DMS53 treated with DMSO at 0.1 percent for 48 hours (cell line): ENCODE results near the gene CHRNG.

Experiments
- DNase-seq: peaks from one replicate; lab custom pipeline; 2025; ENCODE audit not compliant: unreplicated experiment; lab: John Stamatoyannopoulos, UW

The CHRNG gene

GRCh38 chr2:232504438-232504837, 35.1 kb upstream of the CHRNG start:
- peak; percentile 5 for DNase-seq

GRCh38 chr2:232505856-232506255, 33.6 kb upstream of the CHRNG start:
- DNase-seq = no peak

- no peak for DNase-seq
These were observed 32.8 kb upstream of the CHRNG start for GRCh38 chr2:232506709-232507108.

GRCh38 chr2:232508251-232508650, 31.2 kb upstream of the CHRNG start:
- DNase-seq = no peak

GRCh38 chr2:232511336-232511890, 28.1 kb upstream of the CHRNG start:
- DNase-seq = no peak

GRCh38 chr2:232512602-232513001, 26.9 kb upstream of the CHRNG start:
- DNase-seq = no peak

- DNase-seq = no peak
These were observed 26.1 kb upstream of the CHRNG start for GRCh38 chr2:232513353-232513752.

- no peak for DNase-seq
These were observed 23.9 kb upstream of the CHRNG start for GRCh38 chr2:232515639-232516038.

- DNase-seq = no peak
These were observed 22.9 kb upstream of the CHRNG start for GRCh38 chr2:232516551-232516950.

- DNase-seq = no peak
These were observed 20.6 kb upstream of the CHRNG start for GRCh38 chr2:232518844-232519243.

GRCh38 chr2:232519581-232520438, 19.7 kb upstream of the CHRNG start, which contains the start of gene PRSS56:
TSS of gene PRSS56 (plus strand) at chr2:232520388. CDS start at chr2:232520599, 211 bp downstream.
- no peak for DNase-seq

GRCh38 chr2:232520489-232520888, 19.0 kb upstream of the CHRNG start:
- no peak for DNase-seq

- no peak for DNase-seq
These were observed 18.4 kb upstream of the CHRNG start for GRCh38 chr2:232521098-232521497.

- no peak for DNase-seq
These were observed 17.4 kb upstream of the CHRNG start for GRCh38 chr2:232521959-232522622.

GRCh38 chr2:232522623-232523401, 16.7 kb upstream of the CHRNG start:
- no peak for DNase-seq

- DNase-seq = no peak
These were observed 16.1 kb upstream of the CHRNG start for GRCh38 chr2:232523402-232523681.

- peak; percentile 7 for DNase-seq
These were observed 15.6 kb upstream of the CHRNG start for GRCh38 chr2:232523682-232524597.

- DNase-seq = no peak
These were observed 14.7 kb upstream of the CHRNG start for GRCh38 chr2:232524771-232525170.

- no peak for DNase-seq
These were observed 14.3 kb upstream of the CHRNG start for GRCh38 chr2:232525199-232525598.

- no peak for DNase-seq
These were observed 13.6 kb upstream of the CHRNG start, which contains the start of gene CHRND for GRCh38 chr2:232525791-232526371. TSS of gene CHRND (plus strand) at chr2:232526160. CDS start at chr2:232526216, 56 bp downstream.
